Astrocyte (in vitro differentiated cells and primary cell): Measurements from ENCODE around the gene TGM1. TPM values are rescaled to one million over a fixed set of nuclear protein-coding genes. Genes with fewer than 3 reads are reported as not detected.

Experiments used
- DNase-seq: peaks from one replicate; pipeline ENCODE4 v3.0.0-alpha.2; 2010; ENCODE audit warnings: low read depth
- FAIRE-seq: peaks from 2 replicates; lab custom pipeline; 2011; peaks lifted over from hg19 to GRCh38; lab: Jason Lieb, UNC
- H2AFZ ChIP-seq: 2 replicates; pipeline ENCODE4 v1.6.0; 2012; ENCODE audit warnings: low read depth, low read length, inconsistent platforms
- H3K27ac ChIP-seq: 2 replicates; pipeline ENCODE4 v1.5.1; 2011; ENCODE audit warnings: low read depth, low read length, inconsistent platforms
- H3K27me3 ChIP-seq: 2 replicates; pipeline ENCODE4 v1.6.0; 2011; ENCODE audit warnings: low read length, inconsistent platforms; ENCODE audit not compliant: insufficient read depth
- H3K36me3 ChIP-seq: 2 replicates; pipeline ENCODE4 v1.5.1; 2011; ENCODE audit warnings: low read length, inconsistent platforms; ENCODE audit not compliant: insufficient read depth
- H3K4me1 ChIP-seq: 2 replicates; pipeline ENCODE4 v1.5.1; 2011; ENCODE audit warnings: low read length, inconsistent platforms; ENCODE audit not compliant: insufficient read depth
- H3K4me2 ChIP-seq: 2 replicates; pipeline ENCODE4 v1.6.0; 2012; ENCODE audit warnings: low read length, inconsistent platforms
- H3K4me3 ChIP-seq: 2 replicates; pipeline ENCODE4 v1.5.1; 2011; ENCODE audit warnings: low read depth, mild to moderate bottlenecking, low read length, inconsistent platforms; ENCODE audit not compliant: insufficient read depth
- H3K79me2 ChIP-seq: 2 replicates; pipeline ENCODE4 v1.6.0; 2012; ENCODE audit warnings: mild to moderate bottlenecking, low read length, inconsistent platforms; ENCODE audit not compliant: insufficient read depth
- H3K9ac ChIP-seq: 2 replicates; pipeline ENCODE4 v1.6.0; 2012; ENCODE audit warnings: mild to moderate bottlenecking, low read length, inconsistent platforms
- H3K9me3 ChIP-seq: 2 replicates; pipeline ENCODE4 v1.5.1; 2012; ENCODE audit warnings: low read depth, mild to moderate bottlenecking, low read length, inconsistent platforms; ENCODE audit not compliant: insufficient read depth
- H4K20me1 ChIP-seq: 2 replicates; pipeline ENCODE4 v1.6.0; 2012; ENCODE audit warnings: low read length, inconsistent platforms; ENCODE audit not compliant: insufficient read depth
- H3K27ac Mint-ChIP-seq: one replicate; pipeline ENCODE4 v1.8.0; 2021; ENCODE audit warnings: mild to moderate bottlenecking, mixed read lengths; ENCODE audit not compliant: unreplicated experiment
- H3K27me3 Mint-ChIP-seq: one replicate; pipeline ENCODE4 v1.8.0; 2021; ENCODE audit warnings: low read depth, mixed read lengths; ENCODE audit not compliant: unreplicated experiment
- H3K36me3 Mint-ChIP-seq: one replicate; pipeline ENCODE4 v1.8.0; 2021; ENCODE audit warnings: low read depth, mixed read lengths; ENCODE audit not compliant: unreplicated experiment
- H3K4me1 Mint-ChIP-seq: one replicate; pipeline ENCODE4 v1.8.0; 2021; ENCODE audit warnings: low read depth, mixed read lengths; ENCODE audit not compliant: unreplicated experiment
- H3K4me3 Mint-ChIP-seq: one replicate; pipeline ENCODE4 v1.8.0; 2021; ENCODE audit warnings: mild to moderate bottlenecking, moderate library complexity, mixed read lengths; ENCODE audit not compliant: unreplicated experiment
- H3K9me3 Mint-ChIP-seq: one replicate; pipeline ENCODE4 v1.8.0; 2021; ENCODE audit warnings: mild to moderate bottlenecking, mixed read lengths; ENCODE audit not compliant: unreplicated experiment
- EZH2 ChIP-seq: IDR thresholded peaks from 2 replicates; pipeline ENCODE4 v1.6.1; 2012; ENCODE audit warnings: mild to moderate bottlenecking, low read length, inconsistent platforms; ENCODE audit not compliant: insufficient read depth
- total RNA-seq: library from RNA; stranded (reverse); gene quantifications from 2 replicates; pipeline ENCODE4 v1.2.1, GENCODE V29; 2021
- TF ChIP-seq, protein P1 (sequence below): IDR thresholded peaks from 2 replicates; pipeline ENCODE4 v1.5.1; 2011; ENCODE audit warnings: low read depth, mild to moderate bottlenecking, inconsistent platforms, low read length, moderate library complexity; ENCODE audit not compliant: insufficient read depth

The TGM1 gene
- total RNA-seq, 1 donor from 2014 or later = 3.8 TPM

GRCh38 chr14:24269910-24270536, 7.0 kb upstream of the TGM1 start:
- no peak overlapping the region for H3K9ac ChIP-seq
- peaks cover 7% of the 10 kb centered on the region for H3K4me1 Mint-ChIP-seq
- FAIRE-seq = no peak

DNA sequence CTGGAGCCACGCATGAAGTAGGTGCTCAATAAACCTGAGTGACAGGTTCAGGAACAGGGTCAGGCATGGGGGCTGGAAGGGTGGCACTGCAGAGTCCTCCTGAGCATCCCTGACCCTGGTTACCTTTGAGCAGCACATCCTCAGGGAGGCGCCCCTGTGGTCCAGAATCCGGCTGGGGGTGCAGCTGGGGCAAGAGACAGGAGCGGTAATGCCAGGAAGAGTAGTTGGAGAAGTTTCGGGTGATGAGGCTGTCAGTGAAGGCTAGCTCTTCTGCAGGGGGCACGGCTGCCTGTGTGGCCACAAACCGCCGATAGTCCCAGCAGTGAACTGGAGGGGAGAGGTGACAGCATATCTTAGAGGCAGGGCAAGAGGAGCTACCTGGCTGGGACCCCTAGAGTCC, 6.4 kb upstream of the TGM1 start:
- H3K27me3 ChIP-seq = no peaks in the 10 kb centered on the region
- peaks cover 7% of the 10 kb centered on the region for H3K36me3 ChIP-seq
- H4K20me1 ChIP-seq = no peaks in the 10 kb centered on the region
- no peak overlapping the region for H3K4me2 ChIP-seq
- Mint-ChIP-seq H3K4me3 (no peak overlapping the region), H3K4me1 (peaks cover 7% of the 10 kb centered on the region), H3K36me3 (peaks cover 29% of the 10 kb centered on the region), H3K27ac (no peak overlapping the region), H3K9me3 (no peaks in the 10 kb centered on the region), H3K27me3 (no peaks in the 10 kb centered on the region)
- no peaks in the 10 kb centered on the region for H3K79me2 ChIP-seq
- TF ChIP-seq, protein P1, sequence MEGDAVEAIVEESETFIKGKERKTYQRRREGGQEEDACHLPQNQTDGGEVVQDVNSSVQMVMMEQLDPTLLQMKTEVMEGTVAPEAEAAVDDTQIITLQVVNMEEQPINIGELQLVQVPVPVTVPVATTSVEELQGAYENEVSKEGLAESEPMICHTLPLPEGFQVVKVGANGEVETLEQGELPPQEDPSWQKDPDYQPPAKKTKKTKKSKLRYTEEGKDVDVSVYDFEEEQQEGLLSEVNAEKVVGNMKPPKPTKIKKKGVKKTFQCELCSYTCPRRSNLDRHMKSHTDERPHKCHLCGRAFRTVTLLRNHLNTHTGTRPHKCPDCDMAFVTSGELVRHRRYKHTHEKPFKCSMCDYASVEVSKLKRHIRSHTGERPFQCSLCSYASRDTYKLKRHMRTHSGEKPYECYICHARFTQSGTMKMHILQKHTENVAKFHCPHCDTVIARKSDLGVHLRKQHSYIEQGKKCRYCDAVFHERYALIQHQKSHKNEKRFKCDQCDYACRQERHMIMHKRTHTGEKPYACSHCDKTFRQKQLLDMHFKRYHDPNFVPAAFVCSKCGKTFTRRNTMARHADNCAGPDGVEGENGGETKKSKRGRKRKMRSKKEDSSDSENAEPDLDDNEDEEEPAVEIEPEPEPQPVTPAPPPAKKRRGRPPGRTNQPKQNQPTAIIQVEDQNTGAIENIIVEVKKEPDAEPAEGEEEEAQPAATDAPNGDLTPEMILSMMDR = no peak
- TF ChIP-seq EZH2 = no peak
- DNase-seq (no peak), FAIRE-seq (no peak)
- no peak overlapping the region for H3K9ac ChIP-seq
- H2AFZ ChIP-seq = no peak overlapping the region
- peaks cover 5% of the 10 kb centered on the region for H3K4me1 ChIP-seq
- no peak overlapping the region for H3K27ac ChIP-seq
- no peak overlapping the region for H3K4me3 ChIP-seq
- H3K9me3 ChIP-seq = no peaks in the 10 kb centered on the region

More at GRCh38 chr14:24269910-24270536, 7.0 kb upstream of the TGM1 start:
- Histone ChIP-seq H3K36me3 (peaks cover 7% of the 10 kb centered on the region), H3K4me2 (no peak overlapping the region), H3K27me3 (no peaks in the 10 kb centered on the region), H4K20me1 (no peaks in the 10 kb centered on the region), H3K79me2 (no peaks in the 10 kb centered on the region), H2AFZ (no peak overlapping the region), H3K4me1 (peaks cover 5% of the 10 kb centered on the region), H3K9me3 (no peaks in the 10 kb centered on the region), H3K27ac (no peak overlapping the region), H3K4me3 (no peak overlapping the region)
- H3K9me3 Mint-ChIP-seq = no peaks in the 10 kb centered on the region
- H3K4me3 Mint-ChIP-seq = peak overlapping the region; percentile 92
- TF ChIP-seq, protein P1 = no peak
- no peak for TF ChIP-seq EZH2
- no peaks in the 10 kb centered on the region for H3K27me3 Mint-ChIP-seq
- H3K36me3 Mint-ChIP-seq = peaks cover 28% of the 10 kb centered on the region
- H3K27ac Mint-ChIP-seq = no peak overlapping the region
- no peak for DNase-seq

DNA sequence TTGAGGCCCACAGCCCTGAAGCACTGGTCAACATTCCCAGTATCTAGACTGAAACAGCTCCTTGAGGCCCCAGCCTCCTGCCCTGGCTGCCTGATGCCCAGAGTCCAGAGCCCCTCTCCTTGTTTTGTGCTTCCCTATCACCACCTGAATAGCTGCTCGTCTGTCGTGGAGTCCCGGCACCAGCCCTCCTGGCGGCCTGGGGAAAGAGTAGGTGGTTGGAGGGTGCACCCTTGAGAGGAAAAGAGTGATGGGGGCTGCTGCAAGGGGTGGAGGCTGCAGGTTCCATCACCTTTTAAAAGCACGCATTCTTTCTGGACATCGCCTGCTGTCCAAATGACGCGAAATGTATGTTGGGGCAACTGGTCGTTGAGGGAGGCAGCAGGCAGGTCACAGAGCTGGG, 5.2 kb upstream of the TGM1 start:
- no peaks in the 10 kb centered on the region for H4K20me1 ChIP-seq
- DNase-seq (no peak), FAIRE-seq (no peak)
- no peak overlapping the region for H3K9ac ChIP-seq
- no peak overlapping the region for H3K4me3 ChIP-seq
- H3K9me3 ChIP-seq = no peaks in the 10 kb centered on the region
- TF ChIP-seq EZH2 = no peak
- TF ChIP-seq, protein P1 = no peak
- Mint-ChIP-seq H3K27me3 (no peaks in the 10 kb centered on the region), H3K9me3 (no peaks in the 10 kb centered on the region), H3K36me3 (peaks cover 29% of the 10 kb centered on the region), H3K4me1 (peaks cover 7% of the 10 kb centered on the region), H3K4me3 (no peak overlapping the region), H3K27ac (no peak overlapping the region)
- peaks cover 5% of the 10 kb centered on the region for H3K4me1 ChIP-seq
- H3K79me2 ChIP-seq = no peaks in the 10 kb centered on the region
- no peak overlapping the region for H3K27ac ChIP-seq
- H3K36me3 ChIP-seq = peaks cover 7% of the 10 kb centered on the region
- H3K27me3 ChIP-seq = no peaks in the 10 kb centered on the region
- no peak overlapping the region for H2AFZ ChIP-seq
- no peak overlapping the region for H3K4me2 ChIP-seq
